HEK293 (cell line): Measurements from ENCODE around the gene OPRM1.

ENCODE experiments used
- CTCF ChIA-PET: fragments of 350-600 bp; formaldehyde crosslinking; extraction: SDS; loops from one replicate; lab custom pipeline; 2021; ENCODE audit warnings: antibody characterized with exemption; lab: Yijun Ruan, JAX
- POLR2A ChIA-PET: fragments of 300-600 bp; formaldehyde crosslinking; extraction: SDS; loops from one replicate; lab custom pipeline; 2020; ENCODE audit warnings: antibody characterized with exemption, inconsistent platforms; lab: Yijun Ruan, JAX
- H3K27ac ChIP-seq: fragments of 200-500 bp; sonication (Bioruptor generic); 2 replicates; pipeline ENCODE4 v1.5.1; 2014; ENCODE audit warnings: low read depth, low read length, control low read depth, inconsistent platforms; ENCODE audit errors: extremely low read depth
- H3K36me3 ChIP-seq, 2 experiments: fragments of 200-500 bp in 1 of 2; sonication (Bioruptor generic) in 1 of 2; 1 replicate in 1 of 2; 2 replicates in 1 of 2; pipeline ENCODE4 v1.5.1; 2014 to 2017; ENCODE audit warnings: inconsistent platforms in 2 of 2, low read length in 2 of 2; ENCODE audit not compliant: control insufficient read depth in 2 of 2, insufficient read depth in 1 of 2
- H3K4me1 ChIP-seq: fragments of 200-500 bp; sonication (Bioruptor generic); 2 replicates; pipeline ENCODE4 v1.5.1; 2014; ENCODE audit warnings: mild to moderate bottlenecking, low read length, inconsistent platforms; ENCODE audit not compliant: control insufficient read depth, insufficient read depth
- H3K4me3 ChIP-seq: 2 replicates; pipeline ENCODE4 v1.5.1; 2011; ENCODE audit warnings: low read depth, mild to moderate bottlenecking, control low read depth, low read length, moderate library complexity
- H3K9me3 ChIP-seq: fragments of 200-500 bp; sonication (Bioruptor generic); 2 replicates; pipeline ENCODE4 v1.5.1; 2014; ENCODE audit warnings: low read depth, low read length, inconsistent platforms; ENCODE audit not compliant: control insufficient read depth, insufficient read depth
- BCL11A ChIP-seq: fragments of 450-650 bp; formaldehyde crosslinking; IDR thresholded peaks from 2 replicates; pipeline ENCODE4 v1.5.1; 2016; ENCODE audit warnings: low read depth, missing biosample characterization, missing genetic modification characterization
- GLI2 ChIP-seq: fragments of 450-650 bp; formaldehyde crosslinking; IDR thresholded peaks from 2 replicates; pipeline ENCODE4; 2017; ENCODE audit warnings: missing biosample characterization, missing genetic modification characterization, low read depth, borderline replicate concordance
- PRDM2 ChIP-seq: fragments of 450-650 bp; formaldehyde crosslinking; IDR thresholded peaks from 2 replicates; pipeline ENCODE4 v1.5.1; 2016; ENCODE audit warnings: missing biosample characterization, missing genetic modification characterization, borderline replicate concordance
- SALL2 ChIP-seq: fragments of 450-650 bp; formaldehyde crosslinking; IDR thresholded peaks from 2 replicates; pipeline ENCODE4 v1.5.0; 2017; ENCODE audit warnings: missing biosample characterization, mild to moderate bottlenecking, missing genetic modification characterization, borderline replicate concordance
- ZBTB10 ChIP-seq: fragments of 450-650 bp; formaldehyde crosslinking; IDR thresholded peaks from 2 replicates; pipeline ENCODE4 v1.5.1; 2016; ENCODE audit warnings: missing biosample characterization, missing genetic modification characterization
- ZBTB17 ChIP-seq: fragments of 450-650 bp; formaldehyde crosslinking; IDR thresholded peaks from 2 replicates; pipeline ENCODE4 v1.5.1; 2016; ENCODE audit warnings: missing biosample characterization, missing genetic modification characterization
- ZBTB21 ChIP-seq: fragments of 450-650 bp; formaldehyde crosslinking; IDR thresholded peaks from 2 replicates; pipeline ENCODE4 v1.5.1; 2017; ENCODE audit warnings: missing biosample characterization, missing genetic modification characterization
- ZNF148 ChIP-seq: fragments of 450-650 bp; formaldehyde crosslinking; IDR thresholded peaks from 2 replicates; pipeline ENCODE4 v1.5.0; 2017; ENCODE audit warnings: missing biosample characterization, missing genetic modification characterization, borderline replicate concordance
- ZNF157 ChIP-seq: fragments of 450-650 bp; formaldehyde crosslinking; IDR thresholded peaks from 2 replicates; pipeline ENCODE4 v1.5.1; 2016; ENCODE audit warnings: missing biosample characterization, missing genetic modification characterization
- ZNF274 ChIP-seq, 2 experiments: fragments of 200-500 bp in 1 of 2; fragments of 450-650 bp in 1 of 2; sonication (Bioruptor generic) in 1 of 2; formaldehyde crosslinking in 1 of 2; IDR thresholded peaks; 2 replicates each; pipeline versions ENCODE4 v1.5.1 to v1.6.1; 2014 to 2016; ENCODE audit warnings: borderline replicate concordance in 1 of 2, inconsistent platforms in 1 of 2, low read length in 1 of 2, missing biosample characterization in 1 of 2, missing genetic modification characterization in 1 of 2
- ZNF398 ChIP-seq: fragments of 450-650 bp; formaldehyde crosslinking; IDR thresholded peaks from 2 replicates; pipeline ENCODE4 v1.5.1; 2017; ENCODE audit warnings: missing biosample characterization, missing genetic modification characterization
- ZNF488 ChIP-seq: fragments of 450-650 bp; formaldehyde crosslinking; IDR thresholded peaks from 2 replicates; pipeline ENCODE4 v1.5.1; 2016; ENCODE audit warnings: missing biosample characterization, missing genetic modification characterization
- ZNF571 ChIP-seq: fragments of 450-650 bp; formaldehyde crosslinking; IDR thresholded peaks from 2 replicates; pipeline ENCODE4 v1.5.0; 2017; ENCODE audit warnings: missing biosample characterization, missing genetic modification characterization
- ZNF645 ChIP-seq: fragments of 450-650 bp; formaldehyde crosslinking; IDR thresholded peaks from 2 replicates; pipeline ENCODE4; 2016; ENCODE audit warnings: missing biosample characterization, missing genetic modification characterization
- ZNF654 ChIP-seq: fragments of 450-650 bp; formaldehyde crosslinking; IDR thresholded peaks from 2 replicates; pipeline ENCODE4 v1.5.1; 2016; ENCODE audit warnings: low read depth, missing biosample characterization, missing genetic modification characterization
- ZNF664 ChIP-seq: fragments of 450-650 bp; formaldehyde crosslinking; IDR thresholded peaks from 2 replicates; pipeline ENCODE4 v1.5.1; 2016; ENCODE audit warnings: missing biosample characterization, missing genetic modification characterization
- ZNF830 ChIP-seq: fragments of 450-650 bp; IDR thresholded peaks from 2 replicates; pipeline ENCODE4 v1.5.0; 2018; ENCODE audit warnings: missing biosample characterization, missing genetic modification characterization, low read depth, mild to moderate bottlenecking, moderate library complexity
- ZSCAN23 ChIP-seq: fragments of 450-650 bp; formaldehyde crosslinking; IDR thresholded peaks from 2 replicates; pipeline ENCODE4 v1.5.1; 2016; ENCODE audit warnings: missing biosample characterization, missing genetic modification characterization

The OPRM1 gene

GRCh38 chr6:154251116-154251515 is 212.1 kb downstream of the OPRM1 start (continued):
- TF ChIP-seq PRDM2, result no peak
- no peak for TF ChIP-seq BCL11A (tag by site-specific recombination)
- no peak for TF ChIP-seq SALL2 (tag by site-specific recombination)
- no peak for TF ChIP-seq ZBTB21 (tag by site-specific recombination)
- TF ChIP-seq ZBTB17 (tag by site-specific recombination), result no peak
- no peak for TF ChIP-seq ZNF398 (tag by site-specific recombination)

GRCh38 chr6:154252678-154253077 is 213.6 kb downstream of the OPRM1 start:
- Histone ChIP-seq H3K4me3 (no peak overlapping the region), H3K27ac (no peak overlapping the region), H3K9me3 (no peaks in the 10 kb centered on the region), H3K4me1 (peaks cover 2% of the 10 kb centered on the region; the same call in 1 of the 2 replicates), H3K36me3 (no peaks in the 10 kb centered on the region)
- ChIA-PET POLR2A (no interaction called here), CTCF (interaction anchor here (0.8 to 1.1 kb wide), 2 partner anchors 23 to 120 kb away, joined by 3 to 6 read pairs; no protein-coding TSS in a partner anchor)
- TF ChIP-seq ZNF157, result no peak
- no peak for TF ChIP-seq ZNF654 (tag by site-specific recombination)
- no peak for TF ChIP-seq ZNF645 (tag by site-specific recombination)
- no peak for TF ChIP-seq ZNF830 (tag by site-specific recombination)
- no peak for TF ChIP-seq GLI2 (tag by site-specific recombination)
- TF ChIP-seq ZNF488 (tag by site-specific recombination), result no peak
- TF ChIP-seq ZNF274 (IDR thresholded peaks at IDR 0.05; ENCODE audit: low read length), result no peak
- no peak for TF ChIP-seq ZNF274 (tag by site-specific recombination; IDR thresholded peaks at IDR 0.05; ENCODE audit: borderline replicate concordance)
- TF ChIP-seq ZNF148 (tag by site-specific recombination), result no peak
- TF ChIP-seq ZNF664, result no peak
- TF ChIP-seq ZSCAN23 (tag by site-specific recombination), result no peak
- no peak for TF ChIP-seq ZNF571 (tag by site-specific recombination)
- no peak for TF ChIP-seq ZBTB10 (tag by site-specific recombination)
